ENCODE results near the gene CMKLR1.
A peak's percentile ranks its signal among the peaks of the same experiment; 100 is the strongest.

Gene CMKLR1

GRCh38 chr12:108319277-108320234 is 19.6 kb downstream of the CMKLR1 start:
- Mint-ChIP-seq H3K36me3 (ENCODE audit: low read depth) (no peaks in the 10 kb centered on the region), H3K4me1 (peaks cover 7% of the 10 kb centered on the region), H3K27ac (no peak overlapping the region), H3K27me3 (ENCODE audit: low read depth) (peaks cover 7% of the 10 kb centered on the region), H3K4me3 (no peak overlapping the region), H3K9me3 (no peaks in the 10 kb centered on the region)
- TF ChIP-seq CTCF (IDR thresholded peaks at IDR 0.05; ENCODE audit: unreplicated experiment in 3 of 3) = no peak

GRCh38 chr12:108318472-108319275 is 20.4 kb downstream of the CMKLR1 start:
- H3K9me3 Mint-ChIP-seq = no peaks in the 10 kb centered on the region
- H3K27ac Mint-ChIP-seq = no peak overlapping the region
- peaks cover 12% of the 10 kb centered on the region for H3K4me1 Mint-ChIP-seq
- H3K4me3 Mint-ChIP-seq = no peak overlapping the region
- TF ChIP-seq CTCF (IDR thresholded peaks at IDR 0.05; ENCODE audit: unreplicated experiment in 3 of 3) = no peak
- no peaks in the 10 kb centered on the region for H3K36me3 Mint-ChIP-seq (ENCODE audit: low read depth)
- H3K27me3 Mint-ChIP-seq (ENCODE audit: low read depth) = peaks cover 9% of the 10 kb centered on the region

GRCh38 chr12:108317308-108318234 is 21.5 kb downstream of the CMKLR1 start:
- Mint-ChIP-seq H3K9me3 (no peaks in the 10 kb centered on the region), H3K27me3 (ENCODE audit: low read depth) (peaks cover 9% of the 10 kb centered on the region), H3K36me3 (ENCODE audit: low read depth) (no peaks in the 10 kb centered on the region), H3K27ac (no peak overlapping the region), H3K4me1 (peaks cover 22% of the 10 kb centered on the region), H3K4me3 (no peak overlapping the region)
- TF ChIP-seq CTCF (IDR thresholded peaks at IDR 0.05; ENCODE audit: unreplicated experiment in 3 of 3) = no peak

- H3K36me3 Mint-ChIP-seq (ENCODE audit: low read depth) = no peaks in the 10 kb centered on the region
- H3K27ac Mint-ChIP-seq = peak overlapping the region in 2 of 3 experiments; percentile 8 to 65
- TF ChIP-seq CTCF (IDR thresholded peaks at IDR 0.05; ENCODE audit: unreplicated experiment in 3 of 3) = no peak
- peaks cover 9% of the 10 kb centered on the region for H3K27me3 Mint-ChIP-seq (ENCODE audit: low read depth)
- H3K4me1 Mint-ChIP-seq = peaks cover 28% of the 10 kb centered on the region
- no peak overlapping the region for H3K4me3 Mint-ChIP-seq
- no peaks in the 10 kb centered on the region for H3K9me3 Mint-ChIP-seq
Measured at GRCh38 chr12:108316176-108317086, 22.7 kb downstream of the CMKLR1 start.
